ENCODE measurements around the gene ZSWIM6.

ZSWIM6 gene

DNA sequence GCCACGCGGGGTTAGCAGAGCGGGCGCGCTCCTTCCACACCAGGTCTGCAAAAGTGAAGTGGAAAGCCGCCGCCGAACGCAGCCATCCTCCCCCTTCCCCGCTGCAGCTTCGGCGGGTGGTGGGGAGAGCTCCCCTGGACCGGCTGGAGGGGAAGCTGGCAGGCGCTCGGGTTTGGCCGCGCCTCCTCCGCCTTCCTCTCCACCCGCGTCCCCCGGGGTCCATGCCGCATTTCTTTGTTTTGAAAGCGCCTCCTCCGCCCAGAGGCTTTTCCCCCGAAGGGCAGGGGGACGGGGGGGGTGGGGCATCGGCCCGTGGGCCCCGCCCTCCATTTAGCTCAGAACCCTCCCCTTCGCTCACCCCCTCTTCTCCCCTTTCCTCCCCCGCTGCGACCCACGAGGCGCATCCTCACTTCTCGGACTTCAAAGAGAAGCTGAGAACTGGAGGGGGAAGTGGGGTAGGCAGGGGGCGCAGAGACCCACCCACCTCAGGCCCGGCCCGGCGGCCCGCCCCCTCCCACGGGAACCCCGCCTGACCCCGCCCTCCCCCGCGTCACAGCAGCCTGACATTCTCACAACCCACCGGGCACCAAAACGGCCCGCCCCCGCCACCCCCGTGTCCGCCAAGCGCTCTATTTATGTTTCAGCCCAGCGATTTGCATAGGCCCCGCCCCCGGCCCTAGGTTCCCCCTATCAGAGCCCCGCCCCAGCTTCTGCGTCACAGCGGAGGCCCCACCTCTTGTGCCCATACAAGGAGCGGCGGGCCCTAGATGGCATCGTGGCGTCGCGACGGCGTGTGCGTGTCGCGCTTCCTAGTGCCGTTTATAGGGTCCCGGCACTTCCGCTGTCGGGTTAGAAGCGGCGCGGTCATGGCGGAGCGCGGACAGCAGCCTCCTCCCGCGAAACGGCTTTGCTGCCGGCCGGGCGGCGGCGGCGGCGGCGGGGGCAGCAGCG is at the start of gene ZSWIM6:
Gene ZSWIM6 (plus strand): TSS at position 852 of the 951 bp plus-strand sequence. CDS start 15 bp downstream, at position 867.
- DNase-seq: peak; percentile 97

DNA sequence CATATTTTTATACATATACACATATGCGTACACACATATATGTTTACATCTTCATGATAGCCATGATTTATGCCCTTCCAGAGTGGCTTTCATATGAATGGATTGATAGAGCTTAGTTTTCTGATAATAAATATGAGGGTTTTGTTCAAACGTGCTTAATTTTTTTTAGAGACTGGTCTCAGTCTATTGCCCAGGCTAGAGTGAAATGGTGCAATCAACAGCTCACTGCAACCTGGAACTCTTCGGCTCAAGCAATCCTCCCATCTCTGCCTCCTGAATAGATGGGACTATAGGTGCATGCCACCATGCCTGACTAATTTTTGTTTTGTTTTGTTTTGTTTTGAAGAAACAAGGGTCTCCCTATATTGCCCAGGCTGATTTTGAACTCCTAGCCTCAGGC is 48.6 kb upstream of the ZSWIM6 start:
- DNase-seq: no peak

DNA sequence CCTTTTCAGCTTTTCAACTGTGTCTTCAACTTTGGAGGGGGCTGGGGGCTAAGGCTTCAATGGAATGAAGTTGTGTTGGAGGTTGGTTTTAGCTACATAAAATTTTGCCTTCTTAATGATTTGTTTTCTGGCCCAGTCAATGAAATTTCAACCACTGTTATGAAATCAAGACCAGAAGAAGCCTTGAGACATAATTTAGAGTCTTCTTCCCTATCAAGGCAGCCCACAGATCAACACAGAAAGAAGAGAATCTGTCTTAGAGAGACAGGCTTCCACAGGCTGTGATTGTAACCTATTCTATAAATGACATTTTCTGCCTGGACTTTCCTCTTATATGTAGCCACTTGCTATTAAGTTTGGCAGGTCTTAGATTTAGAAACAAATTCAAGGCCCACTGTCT is 46.5 kb upstream of the ZSWIM6 start:
- DNase-seq: no peak

DNA sequence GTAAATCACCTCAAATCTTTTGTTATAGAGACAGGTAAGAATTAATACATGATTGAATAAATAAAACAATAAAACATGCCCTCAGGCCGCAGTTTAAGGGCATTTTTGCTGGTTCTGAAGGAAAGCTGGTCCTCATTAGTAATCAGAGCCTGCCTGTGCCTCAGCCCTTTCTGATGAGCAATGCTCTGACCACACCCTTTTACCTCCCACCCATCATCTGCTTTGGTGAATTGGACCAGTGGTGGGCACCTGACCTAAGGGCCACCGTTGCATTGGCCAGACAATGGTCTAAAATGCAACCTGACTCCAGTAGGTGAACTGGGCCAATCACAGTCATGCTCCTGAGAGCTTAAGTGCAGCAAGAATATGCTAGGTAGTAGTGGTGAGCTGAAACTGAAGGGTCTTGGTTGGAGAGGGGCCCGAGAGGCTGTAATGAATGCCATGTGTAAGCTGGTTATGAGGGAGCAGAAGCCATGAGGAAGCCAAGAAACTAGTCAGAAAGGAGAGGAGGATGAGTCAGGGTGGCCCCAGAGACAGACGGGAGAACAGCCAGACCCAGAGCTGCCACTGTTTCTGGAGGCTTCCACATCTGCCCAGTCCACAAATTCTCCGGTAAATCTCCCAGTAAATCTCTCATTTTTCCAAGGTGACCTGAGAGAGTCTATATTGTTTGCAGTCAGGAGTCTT is 45.5 kb upstream of the ZSWIM6 start:
- DNase-seq: no peak

DNA sequence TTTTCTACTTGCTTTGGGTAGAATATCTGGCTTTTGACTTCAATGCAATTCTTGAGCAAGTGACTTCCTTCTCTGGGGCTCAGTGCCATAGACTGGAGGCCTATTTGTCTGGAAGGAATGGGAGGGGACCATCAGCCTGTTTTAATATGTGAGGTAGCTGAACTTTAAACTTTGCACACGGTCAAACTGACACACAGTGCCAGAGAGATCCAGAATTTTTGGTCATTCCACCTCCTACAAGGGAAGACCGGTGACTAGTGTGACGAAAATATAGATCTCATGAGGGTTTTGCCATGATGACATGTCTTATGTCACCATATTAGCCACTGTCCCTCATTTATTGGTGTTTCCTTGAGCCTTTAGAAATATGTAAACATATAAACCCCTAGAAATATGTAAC is 44.6 kb upstream of the ZSWIM6 start:
- DNase-seq: no peak

DNA sequence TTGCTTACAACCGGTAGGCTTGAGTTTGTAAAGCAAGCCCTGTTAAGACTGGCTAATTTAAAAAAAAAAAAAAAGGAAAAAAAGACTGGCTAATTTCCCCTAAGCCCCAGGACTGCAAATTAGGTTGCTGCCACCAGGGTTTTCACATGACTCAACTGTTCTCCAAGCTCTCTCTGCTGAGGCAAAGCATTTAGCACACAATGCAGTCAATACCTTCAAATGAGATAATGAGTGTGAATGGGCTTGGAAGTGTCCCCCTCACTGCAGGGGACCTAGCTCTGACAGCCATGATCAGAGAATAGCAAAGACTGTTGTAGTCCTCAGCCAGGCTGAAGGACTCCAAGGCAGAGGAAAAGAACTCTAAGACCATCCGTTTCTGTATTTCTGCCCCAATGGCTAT is 42.8 kb upstream of the ZSWIM6 start:
- DNase-seq: no peak

DNA sequence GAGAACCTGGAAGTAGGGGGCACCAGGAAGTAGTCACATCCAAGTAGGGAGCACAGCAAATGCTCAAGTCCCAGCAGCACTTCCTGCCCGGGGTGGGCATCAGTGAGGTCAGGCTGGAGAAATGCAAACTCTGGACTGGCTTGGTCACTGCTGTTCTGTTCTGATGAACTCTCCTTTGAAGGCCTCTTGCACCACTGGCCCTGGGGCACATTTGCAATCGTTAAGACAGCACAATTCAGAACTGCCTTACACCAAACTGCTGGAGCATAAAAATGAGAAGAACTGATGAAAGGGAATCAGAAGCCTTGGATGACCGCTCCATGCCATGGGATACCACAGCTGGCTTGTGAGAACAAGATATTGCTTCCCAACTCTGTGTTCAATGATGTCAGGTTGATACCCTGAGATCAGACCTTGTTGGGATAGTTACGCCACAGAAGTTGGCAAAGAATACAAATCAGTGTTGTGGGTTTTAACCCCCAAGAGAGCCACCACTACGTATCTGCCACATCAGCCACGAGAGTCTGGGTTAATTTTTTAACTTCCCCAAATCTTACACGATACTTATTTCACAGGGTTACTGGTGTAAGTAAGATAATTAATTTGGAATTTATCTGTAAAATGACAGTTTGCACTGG is 42.3 kb upstream of the ZSWIM6 start:
- peak; percentile 5 for DNase-seq

DNA sequence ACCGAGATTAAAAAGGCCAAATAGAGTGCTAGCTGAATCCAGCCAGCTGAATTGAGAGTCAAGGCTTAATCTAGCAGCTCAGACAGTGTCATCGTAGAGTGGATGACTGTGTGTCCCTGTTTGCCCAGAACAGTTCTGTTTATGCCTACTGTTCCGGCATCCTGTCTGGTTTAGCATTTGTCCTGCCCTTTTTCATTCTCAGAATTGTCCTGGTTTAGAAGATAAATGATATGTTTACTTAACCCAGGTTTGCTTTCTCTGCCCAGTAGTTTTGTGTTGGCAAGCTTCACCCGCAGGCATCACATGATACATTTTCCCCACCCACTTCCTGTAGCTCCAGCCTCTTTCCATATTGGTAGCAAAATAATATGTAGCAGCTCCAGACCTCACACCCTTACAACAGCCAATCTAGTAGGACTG is 41.3 kb upstream of the ZSWIM6 start:
- no peak for DNase-seq

DNA sequence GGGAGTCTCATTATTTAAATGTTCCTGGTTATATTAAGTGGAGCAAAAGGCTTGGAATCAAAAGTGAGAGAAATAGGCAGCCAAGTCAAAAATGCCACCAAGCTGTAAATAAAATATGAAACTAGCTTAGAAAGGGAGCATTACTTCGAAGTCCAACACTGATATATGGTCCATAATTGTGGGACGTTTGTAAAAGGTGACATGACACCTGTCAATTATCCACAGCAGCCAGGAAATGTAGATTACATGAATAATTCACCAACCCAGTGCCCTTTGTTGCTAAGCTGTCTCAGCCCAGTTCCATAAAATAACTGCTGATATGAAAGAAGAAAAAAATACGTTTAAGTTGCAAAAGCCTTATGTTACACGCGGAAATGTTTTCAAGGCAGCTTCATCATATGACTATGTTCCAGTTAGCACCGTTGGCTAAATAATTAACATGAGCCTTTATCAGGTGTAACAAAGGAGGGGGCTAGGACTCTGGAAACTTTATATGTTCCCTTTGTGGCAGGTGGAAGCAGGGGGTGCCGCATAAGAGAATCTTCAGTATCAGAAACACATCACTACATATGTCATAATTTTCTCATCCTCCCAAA is 39.9 kb upstream of the ZSWIM6 start:
- no peak for DNase-seq

DNA sequence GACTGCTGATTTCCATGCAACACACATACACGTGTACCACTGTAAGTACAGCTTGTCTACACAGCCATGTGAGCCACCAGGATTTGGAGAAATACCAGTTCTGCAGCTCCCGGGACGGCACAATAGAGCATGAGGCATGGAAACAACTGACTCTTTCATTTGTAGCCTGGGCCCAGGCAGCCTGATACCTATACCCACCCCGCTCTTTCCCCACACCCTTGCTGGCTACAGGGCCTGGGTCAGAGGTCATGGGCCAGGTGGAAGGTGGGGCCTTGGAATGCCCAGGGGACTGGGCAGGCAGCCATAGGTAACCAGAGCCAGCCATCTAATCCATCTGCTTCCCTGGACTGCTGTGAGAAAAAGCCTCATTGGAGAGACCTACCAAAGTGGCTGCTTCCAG is 39.0 kb upstream of the ZSWIM6 start:
- no peak for DNase-seq

DNA sequence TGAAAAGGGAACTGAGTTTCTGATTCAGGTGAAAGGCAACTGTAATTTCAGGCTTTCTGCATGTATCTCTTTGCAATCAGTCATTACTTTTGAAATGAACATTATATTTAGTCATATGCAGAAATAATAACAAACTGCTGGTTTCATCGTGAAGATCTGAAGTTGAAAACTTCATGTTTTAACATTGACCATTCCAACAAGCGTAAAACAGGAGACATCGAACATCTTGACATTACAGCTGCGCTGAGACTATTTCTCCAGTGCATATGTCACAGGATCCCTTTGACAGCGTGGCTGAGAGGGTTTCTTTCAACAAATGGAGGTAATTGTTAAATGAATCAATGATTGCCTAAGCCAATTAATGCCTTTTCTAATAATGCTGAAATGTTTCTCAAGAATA is 38.2 kb upstream of the ZSWIM6 start:
- no peak for DNase-seq

DNA sequence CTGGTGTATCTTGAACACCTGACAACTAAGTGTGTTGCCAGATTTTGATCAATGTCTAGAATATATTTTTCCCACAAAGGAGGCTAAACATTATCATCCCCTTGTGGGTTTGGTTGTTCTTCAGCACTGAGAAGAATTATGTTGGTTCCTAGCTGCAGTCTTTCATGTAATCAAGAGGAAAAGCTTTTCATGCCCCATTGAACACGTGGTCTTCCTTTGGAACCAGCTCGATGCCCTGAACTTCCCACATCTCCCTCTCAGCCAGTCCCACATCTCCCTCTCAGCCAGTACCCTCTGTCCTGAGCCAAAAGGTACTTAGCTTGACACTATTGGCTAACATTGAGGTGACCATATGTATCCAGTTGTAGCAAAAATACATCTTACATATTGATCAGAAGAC is 36.7 kb upstream of the ZSWIM6 start:
- no peak for DNase-seq

DNA sequence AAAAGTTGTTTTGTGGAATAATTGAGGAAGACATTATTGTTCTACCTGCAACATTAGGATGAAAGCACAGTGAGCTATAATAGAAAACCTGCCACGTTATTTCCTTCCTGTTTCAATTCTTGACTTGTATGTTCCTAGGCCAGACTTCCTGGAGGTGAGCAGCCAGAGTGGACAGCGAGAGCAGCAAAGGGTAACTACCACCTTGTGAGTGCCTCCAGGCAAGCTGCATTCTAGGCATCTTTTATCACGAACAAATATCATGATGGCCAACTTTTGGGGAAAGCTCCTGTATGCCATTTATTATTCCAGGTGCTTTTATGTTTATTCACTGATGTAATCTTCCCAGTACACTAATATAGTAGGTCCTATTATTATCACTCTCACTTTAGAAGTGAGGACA is 34.0 kb upstream of the ZSWIM6 start:
- no peak for DNase-seq

DNA sequence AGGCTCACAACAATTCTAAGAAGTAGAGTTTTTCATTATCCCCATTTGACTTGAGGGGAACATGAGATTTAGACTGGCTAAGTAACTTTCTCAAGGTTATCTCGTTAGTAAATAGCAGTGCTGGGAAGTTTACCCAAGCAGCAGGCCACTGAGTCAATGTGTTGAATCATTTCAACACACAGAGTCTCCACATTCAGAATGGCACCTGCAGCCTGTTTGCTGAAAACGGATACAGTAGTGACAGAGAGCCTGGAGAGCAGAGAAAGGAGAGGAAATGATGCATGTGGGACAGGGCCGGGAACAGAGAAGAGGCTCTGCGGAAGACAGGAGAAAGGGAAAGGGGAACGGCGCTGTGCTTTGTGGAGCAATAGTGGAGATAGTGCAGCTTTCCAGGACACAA is 33.5 kb upstream of the ZSWIM6 start:
- no peak for DNase-seq

DNA sequence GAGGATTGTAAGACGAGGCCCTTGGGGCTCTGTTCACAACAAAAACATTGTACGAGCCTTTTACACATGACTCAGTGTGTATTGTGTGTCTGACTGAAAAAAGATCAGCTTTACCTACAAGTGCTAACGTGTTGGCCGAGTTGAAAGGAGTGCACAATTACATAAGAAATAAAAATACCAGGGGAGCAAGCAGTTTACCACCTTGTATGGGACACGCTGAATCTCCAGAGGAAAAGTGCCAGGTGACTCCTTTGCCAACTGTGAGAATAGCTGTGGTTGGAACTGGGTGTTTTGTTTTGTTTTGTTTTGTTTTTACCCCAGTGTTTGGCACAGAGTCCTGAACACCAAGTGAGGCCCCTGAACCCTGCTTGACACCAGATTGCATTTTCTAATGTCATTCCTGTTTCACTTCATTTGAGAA is 32.8 kb upstream of the ZSWIM6 start:
- DNase-seq: no peak

DNA sequence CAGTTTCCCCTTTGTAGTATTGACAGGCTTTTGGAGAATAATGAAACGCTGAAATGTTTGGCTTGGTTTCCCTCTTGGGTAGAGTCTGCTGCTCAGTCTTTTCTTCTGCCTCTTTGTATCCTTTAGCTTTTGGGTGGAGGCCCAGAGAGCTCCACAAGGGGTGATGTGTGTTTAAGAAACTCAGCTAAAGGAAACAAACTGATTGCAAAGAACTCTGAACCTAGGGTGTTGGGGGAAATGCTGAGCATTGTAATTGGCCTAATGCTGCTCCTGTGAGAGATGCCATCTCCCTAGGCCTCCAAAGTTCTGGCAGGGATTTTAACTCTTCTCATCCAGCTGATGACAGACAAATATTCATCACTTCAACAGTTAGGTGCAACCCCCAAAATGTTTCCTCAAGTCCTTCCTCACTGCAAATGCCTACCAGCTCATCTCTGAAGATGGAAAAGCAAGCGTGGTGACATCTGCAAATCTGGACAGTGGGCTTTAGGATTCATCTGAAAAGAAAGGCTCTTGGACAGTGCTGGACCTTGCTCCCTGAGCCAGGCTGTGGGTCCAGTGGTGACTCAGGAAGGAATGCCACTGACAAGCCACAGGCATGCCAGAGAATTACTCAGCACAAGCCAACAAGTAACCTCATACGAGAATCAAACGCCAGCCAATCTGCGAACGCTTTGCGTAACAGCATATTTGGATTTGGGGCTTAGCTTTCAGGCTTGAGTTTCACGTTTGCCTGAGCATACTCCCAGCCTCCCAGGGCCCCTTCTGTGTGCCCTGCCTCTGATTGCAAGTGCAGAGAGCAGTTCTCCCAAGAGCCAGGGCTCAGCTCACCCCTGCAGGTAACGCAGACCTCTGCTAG is 30.5 kb upstream of the ZSWIM6 start:
- DNase-seq: no peak

DNA sequence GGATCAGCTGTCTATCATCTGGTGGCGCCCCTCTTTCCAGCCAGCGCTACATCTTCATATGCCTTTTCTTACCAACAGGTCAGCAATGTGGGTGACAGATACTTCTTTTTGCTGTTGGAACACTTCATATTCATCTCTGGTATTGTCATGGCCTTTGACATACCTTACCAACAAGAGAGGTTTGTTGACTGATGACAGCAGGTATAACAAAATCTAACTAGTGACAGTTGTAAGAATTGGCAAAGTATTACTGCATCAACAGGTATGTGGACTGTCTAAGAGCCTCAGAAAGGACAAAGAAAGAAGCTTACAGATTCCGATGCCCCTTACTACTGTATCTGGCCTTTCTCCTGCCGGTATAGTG is 29.9 kb upstream of the ZSWIM6 start:
- no peak for DNase-seq

DNA sequence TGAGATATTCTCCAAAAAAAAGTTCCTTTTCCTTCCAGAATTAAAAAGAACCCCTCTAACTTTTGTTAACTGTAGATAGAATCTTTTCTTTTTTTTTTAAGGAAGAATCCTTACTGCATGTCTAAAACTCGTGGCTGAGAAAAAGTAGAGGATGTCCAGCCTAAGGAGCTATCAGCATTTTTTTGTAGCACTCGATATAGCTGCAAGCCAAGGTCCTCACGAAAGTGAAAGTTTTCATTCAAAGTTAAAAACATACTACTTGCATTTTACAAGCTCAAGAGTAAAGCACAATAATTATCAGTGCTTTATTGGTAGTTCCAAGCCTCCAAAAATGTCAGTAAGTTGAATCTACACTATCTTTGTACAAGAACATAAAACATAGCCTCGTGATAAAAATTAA is 28.7 kb upstream of the ZSWIM6 start:
- no peak for DNase-seq

DNA sequence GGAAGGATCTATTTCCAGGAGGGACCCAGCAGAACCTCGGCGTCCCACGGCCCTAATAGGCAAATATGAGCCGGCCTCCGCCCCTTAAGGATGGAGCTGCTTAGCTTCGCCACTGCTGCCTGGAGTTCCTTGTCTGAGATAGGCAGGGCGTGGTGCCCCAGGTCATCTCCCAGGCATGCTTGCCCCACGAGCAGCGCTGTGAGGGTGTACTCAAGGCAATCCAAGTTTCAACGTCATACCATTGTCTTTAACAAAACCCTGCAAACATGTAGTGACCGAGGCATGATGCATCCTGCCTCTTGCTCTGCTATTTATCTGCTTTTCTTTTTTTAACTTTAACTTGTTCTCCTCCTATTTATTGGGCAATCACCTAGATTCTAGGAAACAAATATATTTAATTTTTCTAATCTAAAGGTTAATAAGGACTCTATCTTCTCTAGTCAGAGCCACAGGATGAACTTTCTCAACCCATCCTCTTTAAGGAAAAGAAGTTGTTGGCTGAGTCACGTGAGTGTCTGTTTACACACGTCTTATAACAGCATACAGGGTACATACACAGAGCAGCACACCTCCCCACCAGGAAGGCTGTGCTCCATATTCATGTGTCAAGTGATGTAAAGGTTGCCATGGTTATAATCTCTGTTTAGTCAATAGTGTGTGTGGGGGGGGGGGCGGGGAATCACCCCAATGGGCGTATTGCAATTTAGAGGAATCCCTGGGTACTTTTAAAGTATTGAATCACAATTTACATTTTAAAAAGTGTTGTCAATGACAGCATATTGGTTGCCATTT is 27.3 kb upstream of the ZSWIM6 start:
- DNase-seq: no peak

DNA sequence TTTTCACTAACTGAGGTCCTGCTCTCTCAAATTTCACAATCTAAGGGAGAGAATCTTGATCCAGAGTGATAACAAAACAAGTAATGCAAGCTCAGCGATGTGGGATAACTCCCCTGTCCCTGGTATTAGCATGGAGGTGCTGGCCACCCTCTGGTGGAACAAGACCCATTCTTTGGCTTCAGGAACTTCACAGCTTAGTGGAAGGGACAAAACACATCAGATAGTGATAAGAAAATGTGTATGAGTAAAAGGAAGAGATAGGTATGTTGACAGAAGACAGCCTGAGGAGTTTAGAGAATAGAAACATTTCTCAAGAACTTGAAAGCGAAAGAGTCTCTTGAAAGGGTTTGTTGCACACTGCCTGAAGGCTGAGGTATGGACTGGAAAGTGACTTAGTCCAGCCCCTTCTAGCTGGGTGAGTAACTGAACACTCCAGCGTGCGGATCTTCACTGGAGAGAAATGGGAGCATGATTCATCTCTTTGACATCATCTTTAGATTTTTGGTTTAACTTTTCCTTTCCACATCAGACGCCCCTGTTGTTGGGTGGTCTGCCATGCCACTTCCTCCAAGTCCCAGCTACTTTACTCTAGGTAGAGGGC is 25.4 kb upstream of the ZSWIM6 start:
- DNase-seq: no peak

DNA sequence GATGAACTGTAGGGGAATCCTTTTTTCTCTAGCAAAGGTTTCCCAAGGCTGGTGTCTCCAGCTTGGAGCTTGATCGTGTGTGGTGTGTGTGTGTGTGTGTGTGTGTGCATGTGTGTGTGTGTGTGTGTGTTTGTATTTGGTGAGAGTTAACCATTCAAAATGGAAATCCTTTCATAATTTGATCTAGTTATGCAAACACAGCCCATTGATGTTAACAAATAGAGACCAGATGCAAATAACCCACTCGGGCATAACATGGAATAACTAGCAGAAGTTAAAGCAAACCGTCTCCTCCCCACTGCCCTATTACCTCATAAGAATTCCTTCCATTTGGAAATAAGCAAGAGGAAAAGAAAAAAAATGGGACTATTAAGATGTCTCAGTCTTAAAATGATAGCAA is 24.9 kb upstream of the ZSWIM6 start:
- no peak for DNase-seq
